HG03354 (cell line): ENCODE data around the gene A3GALT2.
"Not testable (repeated sequence)": the region's sequence is repeated elsewhere in the genome, so short reads cannot be mapped to it uniquely, and the experiment has no call there.

Experiments used
- ATAC-seq: cut with Tn5 transposase; IDR thresholded peaks from one replicate; pipeline ENCODE4 v1.9.1; 2021; ENCODE audit warnings: mild to moderate bottlenecking; ENCODE audit not compliant: unreplicated experiment, poor library complexity, severe bottlenecking

A3GALT2 gene

DNA sequence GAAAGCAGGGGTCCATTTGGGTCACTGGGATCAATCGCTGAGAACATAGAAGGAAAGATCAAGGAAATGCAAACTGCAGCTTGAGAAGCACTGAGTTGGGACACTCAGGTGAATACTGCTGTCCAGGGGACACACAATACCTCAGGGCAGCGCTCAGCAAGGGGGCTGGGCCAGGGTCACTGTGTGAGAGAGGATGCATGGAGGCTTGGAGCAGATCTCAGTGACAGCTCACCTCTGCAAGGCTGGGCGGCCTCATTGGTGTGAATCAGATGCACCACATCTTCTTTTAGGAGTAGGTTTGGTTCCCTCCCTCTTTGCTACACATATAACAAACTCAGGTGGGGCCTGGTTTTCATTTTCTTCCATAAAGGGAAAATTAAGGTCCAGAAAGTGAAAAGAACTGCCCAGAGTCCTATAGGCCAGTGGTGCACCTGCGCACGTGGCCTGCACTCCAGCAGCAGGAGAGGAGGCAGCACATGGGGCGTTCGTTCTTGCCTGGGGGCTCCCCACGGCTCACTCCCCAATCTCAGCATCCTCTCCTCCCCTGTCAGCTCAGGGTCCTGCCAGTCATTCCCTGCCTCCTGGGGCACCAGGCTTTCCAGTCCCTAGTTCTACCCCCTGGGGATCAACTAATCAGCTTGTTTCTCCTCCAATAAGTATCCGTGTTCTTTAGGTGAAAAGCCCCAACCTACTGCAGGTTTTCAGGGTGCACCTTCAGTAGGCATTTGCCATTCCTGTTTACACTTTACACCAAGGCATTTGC lies 1.5 kb downstream of the A3GALT2 start:
- ATAC-seq = no peak

- ATAC-seq = no peak
Observed at GRCh38 chr1:33317946-33318345, 3.0 kb downstream of the A3GALT2 start.

GRCh38 chr1:33317354-33317753 lies 3.5 kb downstream of the A3GALT2 start:
- no peak for ATAC-seq

GRCh38 chr1:33316601-33317000 lies 4.3 kb downstream of the A3GALT2 start:
- ATAC-seq = no peak

DNA sequence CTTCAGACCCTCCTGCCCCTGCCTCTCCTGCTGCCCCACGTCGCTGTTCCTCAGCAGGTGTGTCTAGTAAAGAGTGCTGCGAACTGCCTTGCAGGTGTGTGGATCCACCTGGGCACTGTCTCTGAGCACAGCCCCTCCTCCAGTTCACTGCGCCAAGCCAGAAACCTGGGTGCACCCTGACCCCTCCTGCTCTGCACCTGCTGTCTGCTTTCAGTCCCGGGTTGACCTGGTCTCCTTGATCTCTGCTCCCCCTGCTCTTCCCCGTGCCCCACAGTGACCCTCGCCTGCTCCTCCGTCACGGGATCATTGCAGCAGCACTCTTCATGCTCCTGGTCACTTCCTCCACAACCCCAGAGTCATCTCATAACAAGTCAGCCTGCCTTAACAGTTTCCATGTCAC lies 6.5 kb downstream of the A3GALT2 start:
- ATAC-seq = no peak

DNA sequence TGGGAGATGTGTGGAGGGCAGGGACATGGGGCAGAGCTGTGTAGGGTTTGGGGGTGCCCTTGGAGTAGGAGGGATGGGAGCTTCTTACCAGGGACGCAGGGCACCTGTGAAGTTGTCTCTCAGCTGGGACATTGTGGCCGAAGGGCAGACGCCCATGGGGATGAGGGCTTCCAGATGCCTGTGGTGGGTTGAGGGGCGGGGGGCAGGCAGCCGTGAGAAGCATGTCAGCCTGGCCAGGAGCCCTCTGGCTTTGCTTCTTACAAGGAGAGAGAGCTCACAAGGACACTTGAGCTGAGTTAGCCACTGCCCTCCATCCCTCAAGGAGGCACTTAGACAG lies 8.5 kb downstream of the A3GALT2 start:
- no peak for ATAC-seq

DNA sequence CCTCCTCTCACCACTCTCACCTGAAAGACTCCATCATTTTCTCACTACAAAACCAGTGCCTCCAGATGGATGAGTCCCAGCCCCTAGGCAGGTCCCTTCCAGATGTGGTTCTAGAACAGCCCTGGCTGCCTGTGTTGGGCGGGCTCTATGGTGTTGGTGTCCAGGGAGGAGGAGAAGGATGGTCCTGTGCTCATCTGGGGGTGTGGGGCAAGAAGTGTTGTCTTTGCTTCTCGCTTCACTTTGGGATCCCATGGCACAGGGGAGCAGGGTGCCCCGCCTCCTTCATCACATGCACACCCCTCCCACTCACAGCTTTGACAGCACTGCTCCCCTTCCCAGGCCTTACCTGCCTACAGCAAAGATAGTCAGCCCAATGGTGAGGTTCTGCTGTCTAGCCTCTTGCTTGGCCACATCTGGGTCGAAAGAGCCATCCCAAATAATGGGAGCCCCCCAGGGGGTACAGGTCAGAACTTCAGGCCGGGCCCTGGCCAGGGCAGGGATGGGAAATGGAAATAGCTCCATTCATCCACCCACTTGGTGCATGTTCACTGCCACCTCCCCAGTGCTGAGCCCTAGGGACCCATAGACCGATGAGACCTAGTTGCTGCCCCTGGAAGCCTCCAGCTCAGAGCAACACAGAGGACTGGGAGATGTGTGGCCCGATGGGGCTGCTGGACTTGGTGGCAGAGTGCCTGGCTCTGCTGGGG lies 9.0 kb downstream of the A3GALT2 start:
- ATAC-seq = no peak

- ATAC-seq = no peak
Observed at GRCh38 chr1:33310702-33311101, 10.2 kb downstream of the A3GALT2 start.

GRCh38 chr1:33309351-33309750 lies 11.5 kb downstream of the A3GALT2 start:
- ATAC-seq = not testable (repeated sequence)

DNA sequence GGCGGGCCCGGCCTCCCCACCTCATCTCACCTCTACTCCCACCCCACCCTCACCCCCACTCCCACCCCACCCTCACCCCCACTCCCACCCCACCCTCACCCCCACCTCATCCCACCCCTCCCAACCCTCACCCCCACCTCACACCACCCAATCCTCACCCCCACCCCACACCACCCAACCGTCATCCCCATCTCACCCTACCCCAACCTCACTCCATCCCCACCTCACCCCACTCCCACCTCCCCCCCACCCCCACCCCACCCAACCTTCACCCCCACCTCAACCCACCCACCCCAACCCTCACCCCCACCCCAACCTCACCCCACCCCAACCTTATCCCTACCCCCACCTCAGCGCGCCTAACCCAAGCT lies 13.4 kb downstream of the A3GALT2 start:
- no peak for ATAC-seq

- no peak for ATAC-seq
Observed at GRCh38 chr1:33306653-33307493, 14.0 kb downstream of the A3GALT2 start.

- ATAC-seq = no peak
Observed at GRCh38 chr1:33305816-33306652, 14.9 kb downstream of the A3GALT2 start.

- ATAC-seq = no peak
Observed at GRCh38 chr1:33305016-33305415, 15.9 kb downstream of the A3GALT2 start.

DNA sequence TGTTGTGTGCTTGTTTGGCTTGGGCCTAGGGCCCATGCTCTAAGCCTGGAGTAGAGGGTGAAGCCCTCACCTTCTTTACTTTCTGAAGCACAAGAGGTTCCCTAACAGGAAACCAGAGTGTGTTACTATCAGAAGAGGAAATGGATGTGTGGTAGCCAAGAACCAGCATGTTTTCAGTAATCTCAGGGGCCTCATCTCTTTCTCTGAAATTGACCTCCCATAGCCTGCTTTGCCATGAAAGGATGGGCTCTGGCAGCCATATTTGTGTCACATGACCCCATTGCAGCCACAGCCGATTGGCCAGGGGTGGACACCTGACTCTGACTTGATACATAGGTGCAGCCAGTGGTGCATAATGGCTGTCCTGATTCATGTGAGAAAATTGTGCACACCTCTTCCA lies 18.6 kb downstream of the A3GALT2 start:
- ATAC-seq = no peak

DNA sequence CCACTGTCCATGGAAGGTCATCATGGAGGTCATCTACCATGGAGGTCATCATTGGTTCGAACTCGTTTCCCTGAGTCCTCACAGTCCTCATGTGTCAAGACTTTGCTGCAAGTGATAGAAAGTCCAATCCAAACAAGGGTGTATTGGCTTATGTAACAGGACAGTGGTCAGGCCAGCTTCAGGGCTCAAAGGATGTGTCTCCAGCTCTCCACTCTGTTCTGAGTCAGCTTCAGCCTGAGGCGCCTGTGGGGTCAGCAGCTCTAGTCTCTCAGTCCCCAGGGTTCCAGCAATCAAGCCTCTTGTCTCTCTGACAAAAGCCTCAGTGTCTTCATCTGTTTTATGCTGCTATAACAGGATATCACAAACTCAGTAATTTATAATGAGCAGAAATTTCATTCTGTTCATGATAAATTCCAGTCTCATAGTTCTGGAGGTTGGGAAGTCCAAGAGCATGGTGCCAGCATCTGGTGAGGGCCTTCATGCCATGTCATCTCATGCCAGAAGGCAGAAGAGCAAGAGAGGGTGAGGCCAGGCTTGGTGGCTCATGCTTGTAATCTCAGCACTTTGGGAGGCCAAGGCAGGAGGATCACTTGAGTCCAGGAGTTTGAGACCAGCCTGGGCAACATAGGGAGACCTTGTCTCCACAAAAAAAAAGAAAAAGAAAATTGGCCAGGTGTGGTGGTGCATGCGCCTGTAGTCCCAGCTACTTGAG lies 19.5 kb downstream of the A3GALT2 start:
- ATAC-seq = no peak

DNA sequence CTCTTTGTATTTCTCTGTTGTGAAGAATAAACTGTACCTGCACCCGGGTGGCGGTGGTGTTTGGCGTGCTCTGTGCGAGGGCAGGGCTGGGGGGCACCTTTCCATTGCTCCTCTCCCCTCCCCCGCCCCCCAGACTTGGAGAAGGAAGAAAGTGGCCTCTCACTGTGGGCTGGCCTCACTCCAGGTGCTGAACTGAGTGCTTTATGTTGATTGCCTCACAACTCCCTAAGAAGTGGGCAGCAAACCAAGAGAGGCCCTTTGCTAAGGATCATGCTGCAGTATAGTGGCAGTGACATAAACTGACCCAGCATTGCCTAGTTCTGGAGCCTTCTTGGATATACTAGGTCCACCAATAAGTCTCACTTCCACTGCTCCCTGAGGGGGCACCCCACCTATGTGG lies 20.2 kb downstream of the A3GALT2 start:
- no peak for ATAC-seq

- no peak for ATAC-seq
Observed at GRCh38 chr1:33299461-33300155, 21.3 kb downstream of the A3GALT2 start.

GRCh38 chr1:33298623-33299277 lies 22.1 kb downstream of the A3GALT2 start:
- ATAC-seq = peak; percentile 64
